Natural killer cell treated with Interleukin-12 subunit alpha and Interleukin-12 subunit beta and Interleukin-15 and Interleukin-18, amount 100 ng/mL, for 72 hours (primary cell): ENCODE measurements around the gene RNF212. TPM values are rescaled to one million over a fixed set of nuclear protein-coding genes. Genes with fewer than 3 reads are reported as not detected.

Experiments
- ATAC-seq, 2 donors: fragments of 150-1000 bp; cut with Tn5 transposase in 1 of 2; sonication (Bioruptor Pico), chemical (Tn5 transposase) in 1 of 2; 2 replicates each; pipeline ENCODE4 v1.10.0; 2021
- DNase-seq: peaks from one replicate; pipeline ENCODE4 v3.0.0; 2022; ENCODE audit warnings: low spot score
- H3K27ac Mint-ChIP-seq, 2 donors: 1 replicate in 1 of 2; 2 replicates in 1 of 2; pipeline ENCODE4 v1.8.0; 2022; ENCODE audit warnings: mixed read lengths in 2 of 2, mild to moderate bottlenecking in 1 of 2, moderate library complexity in 1 of 2
- H3K27me3 Mint-ChIP-seq, 2 donors: 1 replicate in 1 of 2; 2 replicates in 1 of 2; pipeline ENCODE4 v1.8.0; 2022; ENCODE audit warnings: mixed read lengths in 2 of 2
- H3K36me3 Mint-ChIP-seq: one replicate; pipeline ENCODE4 v1.8.0; 2022; ENCODE audit warnings: mixed read lengths
- H3K4me1 Mint-ChIP-seq, 2 donors: 1 replicate in 1 of 2; 2 replicates in 1 of 2; pipeline ENCODE4 v1.8.0; 2022; ENCODE audit warnings: low read depth in 2 of 2, mixed read lengths in 2 of 2, mild to moderate bottlenecking in 1 of 2
- H3K4me3 Mint-ChIP-seq: one replicate; pipeline ENCODE4 v1.8.0; 2022; ENCODE audit warnings: mixed read lengths
- H3K9me3 Mint-ChIP-seq: 2 replicates; pipeline ENCODE4 v1.8.0; 2022; ENCODE audit warnings: mixed read lengths
- total RNA-seq, 2 donors: library from RNA; stranded (reverse); gene quantifications; one replicate each; pipeline ENCODE4 v1.2.3, GENCODE V29; 2022

The RNF212 gene
- total RNA-seq, 2 donors from 2014 or later: 0.89 to 1.5 TPM

DNA sequence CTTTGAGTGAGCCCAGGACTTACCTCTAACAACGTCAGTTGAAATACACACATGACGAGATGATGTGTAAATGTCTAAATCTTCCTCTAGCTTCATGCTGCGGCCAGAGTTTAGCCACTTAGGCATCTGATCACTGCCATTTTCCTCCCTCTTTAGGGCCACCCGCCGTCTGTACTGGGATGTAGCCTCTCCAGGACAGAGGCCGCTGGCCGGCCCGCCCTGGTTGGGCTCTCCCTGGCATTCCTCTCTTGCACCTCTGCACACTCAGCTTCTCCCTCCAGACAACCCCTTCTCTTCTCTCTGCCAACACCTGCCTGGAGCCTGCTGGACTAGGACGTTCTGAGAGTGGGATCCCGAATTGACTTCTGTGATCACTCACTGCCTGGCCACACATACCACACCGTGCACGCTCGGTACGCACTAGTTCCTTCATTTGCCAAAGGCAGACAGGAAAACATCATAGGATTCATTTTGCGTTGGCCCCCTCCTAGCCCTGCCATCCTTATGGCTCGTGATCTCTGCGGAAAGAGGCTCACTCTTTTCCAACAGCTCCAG, 33.6 kb downstream of the RNF212 start:
- H3K4me3 Mint-ChIP-seq: no peak overlapping the region
- peaks cover 6 to 17% of the 10 kb centered on the region in 2 donors for H3K4me1 Mint-ChIP-seq
- H3K9me3 Mint-ChIP-seq: no peaks in the 10 kb centered on the region
- ATAC-seq (no peak), DNase-seq (no peak)
- H3K36me3 Mint-ChIP-seq: no peaks in the 10 kb centered on the region
- H3K27ac Mint-ChIP-seq: no peak overlapping the region
- H3K27me3 Mint-ChIP-seq: peaks cover 14% of the 10 kb centered on the region in 2 donors

DNA sequence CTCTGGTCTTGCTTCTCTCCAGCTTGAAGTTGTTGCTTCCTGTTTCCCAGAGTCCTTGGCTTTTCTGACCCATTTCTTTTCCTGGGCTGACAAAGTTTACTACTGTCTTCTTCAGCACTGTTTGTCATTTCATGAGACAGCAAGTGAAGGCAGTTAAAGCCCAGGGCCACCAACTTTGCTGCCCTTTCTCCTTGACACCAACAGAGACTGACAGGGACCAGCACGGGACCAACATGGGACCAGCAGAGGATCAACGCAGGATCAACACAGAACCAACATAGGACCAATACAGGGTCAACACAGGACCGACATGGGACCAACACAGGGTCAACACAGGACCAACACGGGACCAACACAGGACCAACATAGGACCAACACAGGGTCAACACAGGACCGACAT, 34.9 kb downstream of the RNF212 start:
- H3K4me3 Mint-ChIP-seq: no peak overlapping the region
- peaks cover 14 to 20% of the 10 kb centered on the region in 2 donors for H3K27me3 Mint-ChIP-seq
- no peak for DNase-seq
- H3K4me1 Mint-ChIP-seq: peaks cover 6 to 17% of the 10 kb centered on the region in 2 donors
- ATAC-seq: no peak
- H3K27ac Mint-ChIP-seq: no peak overlapping the region
- no peaks in the 10 kb centered on the region for H3K36me3 Mint-ChIP-seq
- H3K9me3 Mint-ChIP-seq: no peaks in the 10 kb centered on the region

DNA sequence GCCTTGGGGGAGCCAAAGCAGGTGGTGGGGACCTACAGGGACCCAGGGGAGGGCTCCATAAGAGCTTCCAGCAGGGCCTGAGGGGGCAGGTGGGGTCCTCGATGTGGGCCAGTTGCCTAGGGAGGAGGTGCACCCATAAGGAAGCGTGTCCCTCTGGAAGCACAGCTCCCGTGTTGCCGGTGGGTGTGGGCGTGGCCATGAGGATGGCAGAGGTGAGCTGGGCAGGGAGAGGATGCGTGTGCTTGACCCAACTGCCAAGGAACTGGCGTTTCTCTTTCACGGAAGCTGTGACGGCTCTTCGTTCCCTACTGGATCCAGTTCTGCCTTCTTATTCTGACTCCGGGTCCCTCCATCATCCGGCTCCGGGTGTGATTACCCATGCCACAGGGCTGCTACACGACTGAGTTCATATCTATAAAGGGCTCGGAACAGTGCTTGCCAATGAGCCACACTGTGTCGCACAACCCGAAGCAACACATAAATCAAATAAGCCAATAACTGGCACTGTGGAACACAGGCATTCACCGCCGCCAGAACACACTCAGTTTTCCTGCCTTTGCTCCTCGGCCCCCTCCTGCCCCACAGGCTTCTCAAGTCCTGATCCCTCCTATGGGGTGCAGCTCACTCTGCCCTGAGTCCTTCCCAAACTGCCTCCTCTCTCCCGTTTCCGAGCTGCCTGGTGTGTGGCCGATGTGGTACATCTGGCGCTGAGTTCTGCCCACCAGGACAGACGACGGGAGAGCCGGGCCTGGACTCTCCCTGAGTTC, 35.5 kb downstream of the RNF212 start:
- DNase-seq (no peak), ATAC-seq (no peak)
- H3K9me3 Mint-ChIP-seq: no peaks in the 10 kb centered on the region
- no peak overlapping the region for H3K4me3 Mint-ChIP-seq
- peaks cover 8 to 20% of the 10 kb centered on the region in 2 donors for H3K4me1 Mint-ChIP-seq
- peaks cover 14 to 22% of the 10 kb centered on the region in 2 donors for H3K27me3 Mint-ChIP-seq
- no peak overlapping the region for H3K27ac Mint-ChIP-seq
- H3K36me3 Mint-ChIP-seq: no peaks in the 10 kb centered on the region

DNA sequence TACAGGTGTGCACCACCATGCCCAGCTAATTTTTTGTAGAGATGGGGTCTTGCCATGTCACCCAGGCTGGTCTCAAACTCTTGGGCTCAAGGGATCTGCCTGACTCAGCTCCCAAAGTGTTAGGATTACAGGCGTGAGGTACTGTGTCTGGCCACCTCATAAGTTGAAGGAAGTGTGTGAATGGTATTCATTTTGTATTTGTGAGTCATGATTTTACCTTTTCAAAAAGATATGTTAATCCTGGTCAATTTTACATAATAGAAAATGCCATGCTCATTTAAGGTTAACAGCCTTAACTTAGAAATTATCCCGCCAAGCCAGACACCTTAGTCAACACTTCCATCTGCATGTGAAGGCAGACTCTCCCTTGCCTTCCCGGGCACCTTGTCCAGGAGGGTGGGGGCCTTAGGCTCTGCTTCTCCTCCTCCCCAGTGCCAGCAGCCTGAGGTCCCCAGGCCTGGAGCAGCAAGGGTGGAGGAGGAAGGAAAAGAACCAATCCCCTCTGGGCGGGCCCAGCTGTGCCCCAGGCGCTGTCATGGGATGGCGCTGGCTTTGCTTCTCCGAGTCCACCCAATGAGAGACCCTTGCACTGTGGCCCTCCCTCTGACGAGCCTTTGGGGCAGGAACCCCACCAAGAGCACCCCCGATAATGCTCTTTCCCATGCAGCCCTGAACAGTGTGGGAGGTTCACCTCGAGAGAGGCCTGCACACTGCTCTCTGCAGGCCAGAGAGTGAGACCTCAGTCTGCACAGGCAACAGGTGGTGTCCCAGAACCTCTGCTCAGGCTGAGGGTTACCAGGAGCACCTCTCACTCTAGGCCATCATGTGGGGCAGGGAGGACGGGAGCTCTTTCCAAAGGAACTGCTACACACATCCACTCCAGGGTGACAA, 37.3 kb downstream of the RNF212 start:
- Mint-ChIP-seq H3K9me3 (no peaks in the 10 kb centered on the region), H3K27ac (no peak overlapping the region), H3K36me3 (no peaks in the 10 kb centered on the region), H3K4me3 (no peak overlapping the region), H3K27me3 (peaks cover 13 to 20% of the 10 kb centered on the region in 2 donors), H3K4me1 (peaks cover 5 to 16% of the 10 kb centered on the region in 2 donors)
- DNase-seq (no peak), ATAC-seq (no peak)

DNA sequence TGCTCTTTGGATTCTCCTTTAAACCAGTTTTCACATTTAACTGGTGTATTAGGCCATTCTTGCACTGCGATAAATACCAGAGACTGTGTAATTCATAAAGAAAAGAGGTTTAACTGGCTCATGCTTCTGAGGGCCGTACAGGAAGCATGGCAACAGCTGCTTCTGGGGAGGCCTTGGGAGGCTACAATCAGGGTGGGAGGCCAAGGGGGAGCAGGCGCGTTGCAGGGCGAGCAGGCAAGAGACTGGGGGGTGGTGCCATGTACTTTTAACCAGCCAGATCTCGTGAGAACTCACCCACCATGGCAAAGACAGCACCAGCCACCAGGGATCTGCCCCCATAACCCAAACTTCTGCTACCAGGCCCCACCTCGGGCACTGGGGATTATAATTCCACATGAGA, 38.1 kb downstream of the RNF212 start:
- no peaks in the 10 kb centered on the region for H3K36me3 Mint-ChIP-seq
- H3K4me3 Mint-ChIP-seq: no peak overlapping the region
- ATAC-seq: no peak
- no peak for DNase-seq
- no peak overlapping the region for H3K27ac Mint-ChIP-seq
- peaks cover 5 to 10% of the 10 kb centered on the region in 2 donors for H3K4me1 Mint-ChIP-seq
- H3K9me3 Mint-ChIP-seq: no peaks in the 10 kb centered on the region
- peaks cover 13 to 18% of the 10 kb centered on the region in 2 donors for H3K27me3 Mint-ChIP-seq

DNA sequence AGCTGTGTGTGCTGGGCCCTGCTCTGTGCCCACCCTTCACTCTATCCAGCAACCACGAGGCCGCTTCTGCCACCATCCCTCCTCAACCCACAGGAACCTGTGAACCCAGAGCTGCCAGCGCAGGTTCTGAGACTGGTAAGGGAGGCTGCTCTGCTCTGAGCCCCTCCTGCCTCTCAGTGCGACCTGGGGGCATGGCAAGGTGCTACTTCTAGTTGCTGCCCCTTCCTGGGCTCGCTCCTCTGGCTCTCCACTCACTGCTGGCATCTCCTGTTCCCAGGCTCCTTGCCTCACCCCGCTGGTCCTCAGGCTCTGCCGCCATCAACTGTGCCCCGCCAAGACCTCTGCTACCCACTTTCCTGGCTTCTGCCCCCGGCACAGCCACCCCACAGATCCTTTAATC, 39.3 kb downstream of the RNF212 start:
- Mint-ChIP-seq H3K9me3 (no peaks in the 10 kb centered on the region), H3K27ac (peak overlapping the region in 1 of 2 donors; percentile 17), H3K36me3 (no peaks in the 10 kb centered on the region), H3K27me3 (peaks cover 15 to 26% of the 10 kb centered on the region in 2 donors), H3K4me3 (no peak overlapping the region), H3K4me1 (peaks cover 5 to 10% of the 10 kb centered on the region in 2 donors)
- no peak for ATAC-seq
- no peak for DNase-seq

DNA sequence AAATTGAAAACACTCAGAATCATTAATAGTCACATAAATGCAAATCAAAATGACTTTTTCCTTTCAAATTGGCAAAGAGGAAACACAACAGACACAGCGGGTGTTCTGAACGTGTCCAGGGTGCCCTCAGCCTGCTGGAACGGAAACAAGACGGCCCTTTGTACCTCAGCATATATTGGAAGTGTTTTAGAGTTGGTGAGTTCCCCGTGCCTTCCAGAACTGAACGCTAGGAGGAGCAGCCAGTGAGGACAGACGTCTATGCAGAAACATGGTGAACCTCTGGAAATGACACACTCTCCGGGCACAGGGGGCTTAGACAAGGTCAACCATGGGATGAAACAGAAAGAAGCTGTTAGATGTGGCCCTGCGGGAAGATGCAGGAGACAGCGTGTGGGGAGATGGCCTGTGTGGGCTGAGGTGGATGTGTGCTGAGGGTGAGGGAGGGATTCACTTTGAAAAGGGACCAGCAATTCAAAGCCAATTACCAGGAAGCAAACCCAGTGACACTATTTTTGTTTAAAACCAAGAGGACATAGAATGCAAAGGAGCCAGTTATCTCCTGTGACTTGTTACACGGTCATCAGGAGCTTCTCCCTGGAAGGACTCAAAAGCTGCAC, 40.4 kb downstream of the RNF212 start:
- H3K27ac Mint-ChIP-seq: no peak overlapping the region
- ATAC-seq (peak; percentile 61 to 62), DNase-seq (no peak)
- H3K9me3 Mint-ChIP-seq: no peaks in the 10 kb centered on the region
- H3K4me3 Mint-ChIP-seq: no peak overlapping the region
- peaks cover 5 to 10% of the 10 kb centered on the region in 2 donors for H3K4me1 Mint-ChIP-seq
- H3K27me3 Mint-ChIP-seq: peaks cover 24 to 30% of the 10 kb centered on the region in 2 donors
- H3K36me3 Mint-ChIP-seq: no peaks in the 10 kb centered on the region

DNA sequence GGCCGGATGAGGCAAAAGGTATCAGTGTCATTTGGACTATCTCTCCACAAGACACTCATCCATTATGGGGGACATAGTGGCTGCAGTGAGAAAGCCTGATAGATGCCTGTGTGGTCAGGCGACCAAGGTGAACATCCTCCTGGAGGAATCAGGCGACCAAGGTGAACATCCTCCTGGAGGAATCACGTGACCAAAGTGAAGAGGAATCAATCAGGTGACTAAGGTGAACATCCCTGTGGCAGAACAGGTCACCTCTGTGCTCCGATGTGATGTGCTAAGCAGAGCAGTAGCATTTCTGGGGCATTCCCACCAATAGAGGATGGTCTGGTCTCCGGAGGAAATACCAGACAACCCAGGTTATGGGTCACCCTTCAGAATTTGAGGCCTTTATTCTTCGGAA, 44.0 kb downstream of the RNF212 start:
- peaks cover 32 to 44% of the 10 kb centered on the region in 2 donors for H3K27me3 Mint-ChIP-seq
- no peak overlapping the region for H3K4me3 Mint-ChIP-seq
- H3K4me1 Mint-ChIP-seq: peaks cover 5 to 10% of the 10 kb centered on the region in 2 donors
- no peak overlapping the region for H3K27ac Mint-ChIP-seq
- DNase-seq (no peak), ATAC-seq (no peak)
- H3K9me3 Mint-ChIP-seq: no peaks in the 10 kb centered on the region
- H3K36me3 Mint-ChIP-seq: no peaks in the 10 kb centered on the region

DNA sequence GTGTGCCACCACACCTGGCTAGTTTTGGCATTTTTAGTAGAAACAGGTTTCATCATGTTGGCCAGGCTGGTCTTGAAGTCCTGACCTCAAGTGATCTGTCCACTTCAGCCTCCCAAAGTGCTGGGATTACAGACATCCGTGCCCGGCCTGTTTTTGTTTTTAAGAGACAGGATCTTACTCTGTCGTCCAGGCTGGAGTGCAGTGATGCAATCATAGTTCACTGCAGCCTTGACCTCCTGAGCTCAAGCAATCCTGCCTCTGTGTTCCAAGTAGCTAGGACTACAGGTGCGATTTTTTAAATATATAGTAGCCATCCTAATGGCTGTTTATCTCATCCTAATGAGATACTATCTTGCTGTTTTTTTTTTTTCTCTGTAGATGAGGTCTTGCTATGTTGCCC, 47.6 kb downstream of the RNF212 start:
- no peaks in the 10 kb centered on the region for H3K4me1 Mint-ChIP-seq
- DNase-seq (no peak), ATAC-seq (no peak)
- H3K27me3 Mint-ChIP-seq: peaks cover 38 to 46% of the 10 kb centered on the region in 2 donors
- no peaks in the 10 kb centered on the region for H3K9me3 Mint-ChIP-seq
- no peaks in the 10 kb centered on the region for H3K36me3 Mint-ChIP-seq
- no peak overlapping the region for H3K4me3 Mint-ChIP-seq
- no peak overlapping the region for H3K27ac Mint-ChIP-seq

DNA sequence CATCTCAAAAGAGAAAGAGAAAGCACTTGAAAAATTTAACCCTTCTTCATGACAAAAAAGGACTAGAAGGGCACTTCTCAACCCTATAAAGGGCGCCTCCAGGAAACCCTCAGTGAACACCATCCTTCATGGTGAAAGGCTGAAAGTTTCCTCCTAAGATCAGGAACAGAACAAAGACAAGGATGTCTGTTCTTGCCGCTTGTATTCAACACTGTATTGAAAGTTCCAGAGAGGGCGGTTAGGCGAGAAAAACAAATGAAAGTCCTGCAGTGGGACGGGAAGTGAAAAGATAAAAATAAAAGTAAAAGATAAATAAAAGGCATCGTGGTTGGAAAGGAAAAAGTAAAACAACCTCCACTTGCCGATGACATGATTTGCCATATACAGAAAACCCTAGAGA, 50.9 kb downstream of the RNF212 start:
- Mint-ChIP-seq H3K4me3 (peak overlapping the region; percentile 14), H3K27ac (no peak overlapping the region), H3K4me1 (no peaks in the 10 kb centered on the region), H3K36me3 (no peaks in the 10 kb centered on the region), H3K9me3 (no peaks in the 10 kb centered on the region), H3K27me3 (peaks cover 19 to 27% of the 10 kb centered on the region in 2 donors)
- DNase-seq (no peak), ATAC-seq (no peak)

DNA sequence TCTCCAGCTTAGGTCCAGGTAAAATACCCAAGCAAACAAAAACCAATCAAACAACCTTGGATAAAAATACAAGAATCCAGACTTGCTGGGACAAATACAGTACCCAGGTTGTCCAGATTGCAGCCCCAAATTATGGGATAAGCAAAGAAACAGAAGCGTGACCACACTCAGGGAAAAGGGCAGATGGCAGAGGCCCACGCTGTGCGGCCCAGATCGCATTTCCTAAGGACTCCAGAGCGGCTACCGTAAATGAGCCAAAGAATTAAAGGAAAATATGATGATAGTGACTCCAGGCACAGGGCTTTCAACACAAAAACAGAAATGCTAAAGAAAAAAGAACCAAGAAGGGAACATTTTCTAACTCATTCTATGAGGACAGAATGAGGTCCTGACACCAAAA, 51.6 kb downstream of the RNF212 start:
- ATAC-seq: no peak
- no peaks in the 10 kb centered on the region for H3K9me3 Mint-ChIP-seq
- H3K27me3 Mint-ChIP-seq: peaks cover 19 to 21% of the 10 kb centered on the region in 2 donors
- no peak for DNase-seq
- H3K4me3 Mint-ChIP-seq: no peak overlapping the region
- H3K36me3 Mint-ChIP-seq: no peaks in the 10 kb centered on the region
- H3K27ac Mint-ChIP-seq: no peak overlapping the region
- no peaks in the 10 kb centered on the region for H3K4me1 Mint-ChIP-seq

DNA sequence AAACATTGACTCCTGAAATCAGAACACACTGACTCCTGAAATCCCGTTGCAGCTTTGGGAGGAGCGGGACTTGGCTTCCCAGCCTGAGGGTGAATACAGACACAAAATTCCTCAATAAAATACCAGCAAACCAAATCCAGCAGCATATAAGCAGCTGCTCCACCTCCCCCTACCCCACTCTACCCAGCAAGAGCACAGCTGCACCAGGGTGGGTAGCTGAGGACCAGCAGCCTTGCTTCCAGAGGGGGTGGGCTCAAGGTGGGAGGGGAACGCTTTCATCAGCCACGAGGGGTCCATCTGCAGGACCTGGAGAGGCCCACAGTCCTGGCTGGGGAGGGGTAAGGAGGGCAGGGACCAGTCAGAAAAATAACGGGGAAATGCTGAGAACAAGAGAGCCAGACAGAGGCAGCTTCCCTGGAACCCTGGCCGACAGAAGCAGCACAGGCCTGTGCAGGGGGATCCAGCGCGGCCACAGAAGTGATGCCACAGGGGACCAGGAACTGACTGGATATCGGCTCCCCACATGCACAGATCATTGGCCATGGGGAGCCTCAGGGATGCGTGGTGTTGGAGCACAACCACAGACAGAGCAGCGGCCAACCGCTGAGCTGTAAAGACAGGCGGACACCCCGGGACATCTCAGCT, 52.2 kb downstream of the RNF212 start:
- no peak for ATAC-seq
- Mint-ChIP-seq H3K9me3 (no peaks in the 10 kb centered on the region), H3K27ac (no peak overlapping the region), H3K4me3 (no peak overlapping the region), H3K27me3 (peaks cover 15 to 18% of the 10 kb centered on the region in 2 donors), H3K36me3 (no peaks in the 10 kb centered on the region), H3K4me1 (peaks cover 2 to 3% of the 10 kb centered on the region in 2 donors)
- no peak for DNase-seq

DNA sequence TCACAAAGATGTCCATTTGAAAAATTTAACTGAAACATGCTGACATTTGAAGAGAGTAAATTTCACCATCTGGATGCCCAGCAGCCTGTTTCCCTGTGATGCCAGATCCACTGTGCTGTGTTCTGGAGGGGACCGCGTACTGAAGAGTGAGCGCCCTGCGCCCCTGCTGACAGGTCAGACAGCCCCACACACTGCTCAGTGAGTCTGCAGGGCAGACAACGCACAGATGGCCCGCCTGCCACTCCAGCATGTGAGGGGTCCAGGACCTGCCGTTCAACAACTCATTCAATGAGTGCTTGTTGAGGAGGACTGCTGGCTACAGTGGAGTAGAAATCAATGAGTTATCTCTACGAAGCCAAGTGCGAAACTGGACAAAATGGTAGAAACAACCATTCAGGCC, 52.7 kb downstream of the RNF212 start:
- Mint-ChIP-seq H3K4me3 (no peak overlapping the region), H3K27me3 (peaks cover 14 to 16% of the 10 kb centered on the region in 2 donors), H3K9me3 (no peaks in the 10 kb centered on the region), H3K4me1 (peaks cover 7 to 9% of the 10 kb centered on the region in 2 donors), H3K27ac (no peak overlapping the region), H3K36me3 (no peaks in the 10 kb centered on the region)
- DNase-seq (no peak), ATAC-seq (no peak)
